ENCODE data around the gene PRG3.
A peak's percentile ranks its signal among the peaks of the same experiment; 100 is the strongest.

PRG3 gene

DNA sequence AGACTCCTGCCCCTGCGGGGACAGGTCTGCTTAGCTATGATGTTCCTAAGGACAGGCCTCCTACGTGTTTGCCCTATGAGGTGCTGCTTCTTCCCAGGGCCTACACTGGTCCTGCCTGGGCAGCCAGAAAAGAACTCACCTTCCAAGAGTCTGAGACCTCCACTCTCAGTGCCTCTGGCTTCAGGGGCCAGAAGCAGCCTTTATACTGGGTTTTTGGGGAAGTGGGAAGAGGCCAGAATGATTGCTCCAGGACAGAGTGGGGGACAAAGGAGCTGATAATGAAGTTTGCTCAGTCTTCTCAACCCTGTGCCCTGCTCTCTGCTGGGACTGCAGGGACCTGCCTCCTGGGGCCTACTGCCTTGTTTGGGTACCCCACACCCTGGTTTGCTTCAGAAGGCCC lies at the start of gene PRG3:
Gene PRG3, minus strand, starts transcription at position 176 of the 400 bp plus-strand sequence. CDS start 442 bp downstream, outside the sequence.
- no peak for DNase-seq (ENCODE audit: low spot score)

- DNase-seq (ENCODE audit: low spot score) = no peak
These were observed 49.0 kb upstream of the PRG3 start for GRCh38 chr11:57429946-57430345.

DNA sequence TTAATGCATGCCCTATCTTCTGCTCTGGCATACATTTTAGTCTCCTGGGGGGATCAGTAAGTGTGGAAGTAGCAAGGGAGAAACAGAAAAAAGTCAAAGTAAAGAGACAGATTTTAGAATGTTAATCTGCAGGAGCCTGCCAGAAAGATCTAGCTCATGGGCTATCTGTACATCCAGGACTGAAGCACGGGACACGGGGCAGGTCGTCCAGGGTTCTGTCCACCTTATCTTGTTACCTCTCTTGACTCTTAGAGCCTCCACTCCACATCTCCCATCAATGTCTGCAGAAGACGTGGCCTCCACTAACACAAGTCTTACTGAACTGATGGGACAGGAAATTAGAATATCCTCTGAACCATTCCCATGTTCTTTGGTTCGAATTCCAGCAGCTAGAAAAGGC lies 47.7 kb upstream of the PRG3 start:
- no peak for DNase-seq (ENCODE audit: low spot score)

DNA sequence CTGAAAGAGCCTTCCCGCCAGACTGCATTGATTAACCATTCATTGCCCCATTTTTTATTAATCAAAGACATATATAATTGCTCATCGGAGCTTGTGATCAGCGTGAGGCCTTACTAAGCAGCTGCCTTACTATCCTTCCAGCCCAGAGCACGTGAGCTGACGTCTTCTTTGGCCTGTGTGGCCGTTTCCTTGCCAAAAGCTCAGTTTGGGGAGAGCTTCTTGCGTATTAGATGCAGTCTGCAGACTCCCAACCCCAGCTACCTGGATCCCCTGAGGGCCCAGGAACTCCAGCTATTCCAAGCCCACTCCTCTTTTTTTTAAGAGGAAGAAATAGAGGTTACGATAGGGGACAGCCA lies 46.8 kb upstream of the PRG3 start:
- DNase-seq (ENCODE audit: low spot score) = no peak

DNA sequence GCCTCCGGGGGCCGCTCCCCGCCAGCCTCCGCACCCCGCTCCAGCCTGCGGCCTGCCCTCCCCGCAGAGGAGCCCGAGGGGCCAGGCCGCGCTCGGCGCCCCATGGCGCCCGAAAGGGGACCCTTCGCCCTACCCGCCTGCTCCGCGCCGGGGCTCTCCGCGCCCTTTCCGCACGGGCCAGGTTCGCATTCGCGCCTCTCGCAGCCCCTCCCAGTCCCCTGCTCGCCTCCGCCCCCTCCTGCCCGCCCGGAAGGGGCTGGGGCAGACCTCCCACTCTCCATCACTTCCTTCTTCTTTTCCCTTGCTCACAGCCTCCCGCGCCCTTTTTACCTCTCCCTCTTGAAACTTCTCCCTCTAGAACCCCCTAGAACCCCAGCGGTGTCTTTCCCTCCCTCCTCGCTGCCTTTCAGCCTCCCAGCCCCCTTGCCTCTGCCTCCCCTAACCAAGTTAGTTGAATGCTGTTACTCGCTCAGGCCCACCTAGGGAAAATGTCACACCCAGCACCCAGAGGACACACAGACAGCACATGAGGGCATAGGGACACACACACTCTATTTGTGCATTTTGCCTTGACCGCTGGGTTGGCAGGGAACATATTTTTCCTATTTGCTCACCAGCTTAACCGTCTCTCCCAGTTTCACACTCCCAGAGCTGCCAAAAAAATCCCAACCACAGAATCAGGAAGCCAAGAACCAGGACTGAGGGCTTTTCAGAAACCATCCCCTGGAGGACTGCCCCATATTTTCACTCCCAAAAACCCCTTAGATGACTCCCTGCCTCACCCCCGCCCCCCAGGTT lies 46.2 kb upstream of the PRG3 start, which contains the start of gene SLC43A3:
Gene SLC43A3, minus strand, starts transcription at position 193 of the 798 bp plus-strand sequence. CDS start 949 bp downstream, outside the sequence.
- peak; percentile 60 for DNase-seq (ENCODE audit: low spot score)

GRCh38 chr11:57426439-57426928 lies 45.5 kb upstream of the PRG3 start:
- DNase-seq (ENCODE audit: low spot score) = no peak

- DNase-seq (ENCODE audit: low spot score) = no peak
These were observed 44.9 kb upstream of the PRG3 start for GRCh38 chr11:57425565-57426438.

- peak; percentile 86 for DNase-seq (ENCODE audit: low spot score)
These were observed 44.0 kb upstream of the PRG3 start for GRCh38 chr11:57424792-57425564.

- no peak for DNase-seq (ENCODE audit: low spot score)
These were observed 43.3 kb upstream of the PRG3 start for GRCh38 chr11:57424137-57424791.

DNA sequence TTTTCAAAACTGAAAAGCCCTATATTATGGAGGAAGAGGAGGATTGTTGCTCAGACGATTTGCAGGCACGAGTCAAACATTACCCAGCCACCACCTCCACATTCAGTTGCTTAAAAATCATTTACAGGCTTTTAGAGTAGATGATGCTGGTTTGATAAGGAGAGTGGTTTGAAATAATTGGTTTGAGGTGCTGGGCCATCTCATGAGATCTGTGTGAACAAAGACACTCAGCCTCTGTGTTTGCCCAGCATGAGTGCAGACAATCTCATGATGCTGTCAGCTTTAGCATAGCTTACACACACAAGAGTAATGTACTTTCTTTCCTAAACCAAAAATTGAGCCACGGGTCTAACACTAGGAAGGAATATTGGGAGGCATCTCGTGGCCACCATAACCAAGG lies 41.7 kb upstream of the PRG3 start:
- no peak for DNase-seq (ENCODE audit: low spot score)

DNA sequence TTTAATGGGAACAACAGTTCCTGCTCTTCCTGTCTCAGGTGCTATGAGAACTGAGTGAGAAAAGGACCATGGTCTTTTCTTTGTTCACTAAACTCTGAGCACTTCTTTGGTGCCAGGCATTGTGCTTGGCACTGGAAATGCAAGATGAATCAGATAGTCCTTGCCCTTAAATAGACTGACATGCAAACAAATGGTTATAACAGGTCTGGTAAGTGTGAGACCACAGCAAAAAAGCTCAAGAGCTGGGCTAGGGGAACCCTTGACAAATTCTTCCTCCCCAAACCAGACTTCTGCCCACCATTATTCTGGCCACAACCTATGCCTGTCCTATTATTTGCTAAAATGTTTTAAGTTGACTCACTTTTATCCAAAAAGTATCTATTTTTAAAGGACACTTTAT lies 40.9 kb upstream of the PRG3 start:
- no peak for DNase-seq (ENCODE audit: low spot score)

DNA sequence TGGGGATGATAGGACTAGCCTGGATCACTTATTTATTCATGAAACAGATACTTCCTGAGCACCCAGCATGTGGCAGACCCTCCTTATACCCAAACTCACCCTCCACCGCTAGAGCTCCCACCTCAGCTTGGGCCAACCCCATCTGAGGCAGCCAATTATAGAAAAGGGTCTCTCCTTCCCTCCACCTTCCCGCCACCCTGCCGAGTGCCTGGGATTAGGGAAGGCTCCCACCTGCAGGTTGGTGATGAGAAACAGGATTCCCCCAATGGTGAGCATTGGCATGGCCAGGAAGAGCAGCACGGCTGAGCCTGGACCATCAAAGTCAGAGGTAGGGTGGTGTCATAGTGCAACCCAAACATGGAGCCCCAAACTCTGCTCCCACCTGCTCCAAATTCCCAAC lies 40.1 kb upstream of the PRG3 start:
- DNase-seq (ENCODE audit: low spot score) = no peak

DNA sequence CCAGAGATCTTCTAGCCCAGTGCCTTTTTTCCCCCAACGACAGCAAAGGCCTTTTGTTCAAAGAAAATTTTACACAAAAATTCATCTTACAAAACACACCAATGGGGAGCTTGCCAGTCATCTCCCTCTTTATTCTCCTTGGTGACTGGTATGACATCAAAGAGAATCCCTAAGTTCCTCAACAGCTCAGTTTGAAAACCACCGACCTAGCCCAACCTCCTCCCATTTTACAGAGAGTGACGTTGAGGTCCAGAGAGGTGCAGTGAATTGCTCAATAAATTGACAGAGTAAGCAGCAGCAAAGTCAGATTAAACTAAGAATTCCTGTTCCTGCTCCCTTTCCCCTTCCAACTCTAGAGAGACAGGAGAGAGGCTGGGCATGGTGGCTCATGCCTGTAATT lies 38.2 kb upstream of the PRG3 start:
- no peak for DNase-seq (ENCODE audit: low spot score)

GRCh38 chr11:57418131-57418530 lies 37.2 kb upstream of the PRG3 start:
- no peak for DNase-seq (ENCODE audit: low spot score)

DNA sequence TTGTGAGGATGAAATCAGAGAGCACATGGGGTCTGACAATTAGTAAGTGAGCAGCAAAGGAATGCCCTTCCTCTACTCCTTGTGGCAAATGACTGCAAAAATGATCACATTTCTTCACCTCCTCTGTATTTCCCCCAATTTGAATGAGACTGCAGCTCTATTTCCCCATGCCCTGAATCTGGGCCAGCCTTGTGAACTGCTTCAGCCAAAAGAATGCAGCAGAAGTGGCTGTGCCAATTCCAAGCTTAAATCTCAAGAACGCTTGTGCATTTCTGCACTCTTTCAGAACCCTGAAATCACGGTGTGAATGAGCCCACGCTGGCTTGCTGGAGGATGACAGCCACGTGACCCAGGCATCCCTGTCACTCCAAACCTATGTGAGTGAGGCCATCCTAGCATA lies 36.1 kb upstream of the PRG3 start:
- DNase-seq (ENCODE audit: low spot score) = no peak

DNA sequence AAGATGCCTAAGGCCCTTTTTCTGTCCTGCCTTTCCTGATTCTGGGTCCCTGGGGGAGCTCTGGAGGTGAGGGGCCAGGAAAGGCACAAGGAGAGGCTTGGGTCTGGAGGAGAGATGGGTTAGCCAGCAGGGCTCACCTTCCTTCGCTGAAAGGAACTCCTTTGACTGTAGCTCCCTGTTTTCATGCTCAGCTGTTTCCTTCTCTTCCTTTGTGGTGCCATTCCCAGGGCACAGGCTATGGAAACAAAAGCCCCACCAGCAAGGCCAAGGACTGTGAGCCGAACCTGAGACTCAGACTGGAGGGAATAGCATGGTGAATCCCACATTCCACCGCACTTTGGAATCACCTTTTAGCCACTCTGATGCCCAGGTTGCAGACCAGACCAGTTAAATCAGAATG lies 35.5 kb upstream of the PRG3 start:
- DNase-seq (ENCODE audit: low spot score) = no peak

DNA sequence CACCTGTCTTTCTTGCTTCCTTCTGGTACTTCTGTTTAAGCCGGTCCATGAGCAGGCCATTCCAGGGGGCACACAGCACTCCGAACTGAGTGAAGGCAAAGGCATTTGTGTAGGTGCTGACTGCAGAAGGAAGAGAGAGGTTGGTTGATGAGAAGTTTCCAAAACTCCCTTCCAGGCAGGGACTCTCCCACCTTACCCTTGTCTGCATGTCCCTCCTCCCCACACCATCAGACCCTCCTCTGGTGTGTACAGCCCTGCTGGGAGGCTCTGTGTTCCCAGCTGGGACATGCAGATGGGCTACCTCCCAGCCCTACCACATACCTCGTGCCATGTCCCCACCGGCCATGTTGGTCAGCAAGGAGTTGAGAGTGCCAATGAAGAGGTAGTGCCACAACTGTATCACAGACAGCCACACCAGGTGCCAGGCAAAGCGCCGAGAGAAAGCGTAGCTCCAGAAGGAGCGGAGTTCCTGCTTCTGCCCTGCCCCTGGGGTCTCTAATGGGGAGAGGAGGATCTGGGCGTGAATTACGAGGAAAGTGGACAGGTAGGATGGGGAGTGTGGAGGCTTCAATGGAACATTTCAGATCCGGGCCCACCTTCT lies 33.8 kb upstream of the PRG3 start:
- no peak for DNase-seq (ENCODE audit: low spot score)

DNA sequence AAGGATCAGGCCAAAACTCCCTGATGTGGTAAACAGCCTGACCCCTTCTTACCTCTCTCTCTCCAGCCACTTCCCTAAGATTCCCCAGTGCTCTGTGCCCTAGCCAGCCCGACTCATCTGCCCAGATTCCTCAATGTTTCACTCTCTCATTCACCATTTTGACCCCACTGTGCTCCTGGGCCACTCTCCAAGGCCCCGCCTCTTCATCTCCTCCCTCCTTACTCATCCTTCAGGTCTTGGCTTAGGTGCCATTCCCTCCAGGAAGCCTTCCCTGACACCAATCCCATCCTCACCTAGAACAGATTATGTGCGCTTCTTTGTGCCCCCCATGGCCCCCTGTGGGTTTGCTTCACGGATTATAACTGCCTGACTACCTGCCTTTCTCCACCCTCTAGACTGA lies 32.7 kb upstream of the PRG3 start:
- no peak for DNase-seq (ENCODE audit: low spot score)

DNA sequence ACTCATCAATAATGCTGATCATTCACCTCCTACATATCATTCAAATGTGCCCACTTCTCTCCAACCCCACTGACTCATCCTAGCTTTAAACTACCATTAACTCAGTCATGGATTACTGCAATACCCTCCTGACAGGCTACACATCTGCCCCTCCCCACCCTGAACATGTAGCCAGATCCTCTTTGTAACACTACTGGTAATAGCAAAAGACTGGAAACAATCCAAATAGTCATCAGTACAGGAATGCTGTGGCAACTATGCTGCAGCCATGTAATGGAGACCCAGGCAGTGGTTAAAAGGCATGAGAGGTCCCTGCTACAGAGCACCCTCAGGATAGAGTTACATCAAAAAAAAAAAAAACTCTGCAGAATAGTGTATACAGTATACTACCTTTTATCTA lies 29.3 kb upstream of the PRG3 start:
- DNase-seq (ENCODE audit: low spot score) = no peak

DNA sequence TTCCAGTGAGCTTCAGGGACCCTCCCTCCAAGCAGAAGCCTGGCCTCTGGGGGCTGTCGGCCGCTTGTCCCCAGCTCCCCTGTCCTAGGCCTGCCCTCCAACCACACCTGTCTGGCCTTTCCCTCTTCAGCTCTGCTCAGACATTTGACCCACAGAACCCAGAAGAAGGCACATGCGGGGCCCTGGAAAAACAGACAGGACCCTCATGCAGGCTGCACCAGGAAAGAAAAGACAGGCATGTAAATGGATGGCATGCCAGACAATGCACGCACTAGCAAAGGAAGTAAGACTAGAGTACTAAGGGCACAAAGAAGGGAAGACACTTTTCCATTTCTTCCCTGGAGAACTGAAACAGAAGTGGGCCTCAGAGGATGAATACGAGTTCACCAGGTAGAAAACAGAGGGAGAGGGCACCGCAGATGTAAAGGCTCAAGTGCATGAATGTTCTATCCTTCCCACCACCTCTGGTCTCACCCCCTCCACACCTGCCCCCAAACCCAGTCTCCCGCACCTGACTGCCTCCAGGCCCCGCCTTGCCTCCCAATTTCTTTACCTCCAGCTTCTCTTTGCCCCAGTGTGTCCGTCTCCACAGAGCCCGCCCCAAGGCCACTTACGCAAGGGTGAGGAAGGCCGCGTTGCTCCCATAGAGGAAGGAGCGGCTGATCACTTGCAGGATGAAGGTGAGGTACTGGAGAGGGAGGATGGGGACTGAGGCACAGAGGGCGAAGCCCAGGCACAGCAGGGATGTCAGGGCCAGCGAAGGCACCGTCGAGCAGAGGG lies 28.6 kb upstream of the PRG3 start:
- DNase-seq (ENCODE audit: low spot score) = no peak

- no peak for DNase-seq (ENCODE audit: low spot score)
These were observed 27.8 kb upstream of the PRG3 start for GRCh38 chr11:57408771-57409170.
